HG03135 (cell line): ENCODE data around the gene FBXL7.

ENCODE experiments used
- ATAC-seq: cut with Tn5 transposase; IDR thresholded peaks from one replicate; pipeline ENCODE4 v1.9.1; 2021; ENCODE audit warnings: mild to moderate bottlenecking, moderate library complexity; ENCODE audit not compliant: unreplicated experiment

Gene FBXL7

DNA sequence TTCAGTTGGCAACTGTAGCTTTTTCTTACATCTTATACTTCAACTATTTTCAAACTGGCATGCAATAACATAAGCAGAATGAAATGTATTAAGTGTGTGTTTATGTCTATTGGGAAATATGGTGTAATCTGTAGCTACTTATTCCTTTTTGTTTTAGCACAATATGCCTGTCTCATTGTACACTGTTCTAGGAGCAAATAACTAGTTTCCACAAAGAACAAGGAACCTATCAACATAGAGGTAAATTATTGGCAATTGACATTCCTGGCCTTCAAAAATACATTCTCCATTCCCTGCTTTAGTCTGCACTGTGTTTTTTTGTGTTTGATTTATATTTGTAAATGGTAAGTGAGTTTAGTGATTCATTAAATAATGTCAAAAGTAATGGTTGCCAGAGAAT lies 75.7 kb downstream of the FBXL7 start:
- no peak for ATAC-seq

DNA sequence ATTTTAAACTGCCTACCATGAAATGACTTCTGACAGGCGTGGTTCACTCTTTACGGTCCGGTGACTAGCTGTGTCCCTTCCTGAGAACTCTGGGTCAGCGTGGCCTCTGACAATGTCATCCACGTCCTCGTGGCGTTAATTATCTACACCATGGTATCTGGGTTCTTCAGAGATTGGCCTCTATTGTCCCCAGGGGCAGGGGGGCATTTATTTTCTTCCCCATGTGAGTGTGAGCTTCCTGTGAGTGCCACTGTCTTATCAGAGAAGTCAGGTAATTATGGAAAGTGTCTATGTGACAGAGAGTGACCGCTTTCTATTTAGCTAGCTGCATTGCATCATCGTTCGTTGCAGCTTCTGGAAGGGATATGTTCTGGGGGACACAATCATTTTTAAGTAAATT lies 77.2 kb downstream of the FBXL7 start:
- no peak for ATAC-seq

DNA sequence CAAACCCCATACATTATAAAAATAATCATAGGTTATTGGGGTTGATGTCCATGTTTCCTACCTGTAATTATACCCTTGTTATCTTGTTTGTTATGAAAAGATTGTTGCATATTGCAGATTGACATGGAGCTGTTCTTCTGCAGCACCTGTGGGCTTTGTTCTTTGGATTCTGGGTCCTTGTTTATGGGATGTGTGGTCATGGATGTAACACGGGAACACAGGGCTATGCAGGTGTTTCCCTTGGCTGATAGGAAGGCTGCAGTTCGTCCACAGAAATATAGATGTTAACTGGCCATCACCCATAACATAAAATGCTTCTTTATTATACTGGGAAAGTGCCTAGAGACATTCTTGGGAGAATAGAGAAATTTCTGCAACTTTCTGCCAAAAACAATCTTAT lies 77.9 kb downstream of the FBXL7 start:
- ATAC-seq: no peak

DNA sequence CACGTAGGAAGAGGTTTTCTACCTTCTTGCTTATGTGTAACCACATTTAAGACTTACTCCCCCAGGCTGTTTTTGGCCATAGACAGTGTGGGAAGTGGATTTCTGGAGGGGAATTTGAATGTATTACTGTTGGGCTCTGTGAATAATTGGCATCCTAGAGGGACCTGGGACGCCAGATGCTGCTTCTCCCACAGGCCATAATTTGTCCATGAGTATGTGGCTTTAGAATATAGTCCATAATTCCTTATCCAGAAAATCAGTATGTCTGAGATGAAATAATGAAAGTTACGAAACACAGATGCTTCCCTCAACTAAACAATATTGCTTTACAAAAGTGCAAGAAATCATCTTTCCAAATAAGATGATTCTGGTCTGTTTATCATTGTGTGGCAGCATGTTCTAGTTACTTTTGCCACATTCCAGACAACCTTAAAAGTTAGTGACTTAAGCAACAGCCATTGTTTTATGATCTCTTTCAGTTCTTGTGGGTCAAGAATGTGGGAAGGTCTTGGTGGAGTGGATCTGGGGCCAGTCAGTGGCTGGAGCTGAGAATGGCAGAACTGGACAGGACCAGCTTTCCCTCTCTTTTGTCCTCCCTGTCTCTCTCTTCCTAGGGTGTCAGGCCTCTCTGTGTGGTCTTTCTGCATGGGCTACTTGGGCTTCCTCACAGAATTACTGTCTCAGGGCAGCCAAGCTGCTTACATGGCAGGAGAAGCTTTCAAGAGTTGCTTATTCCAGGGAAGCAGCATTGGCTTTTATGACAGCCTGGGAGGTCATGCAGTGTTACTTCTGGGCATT lies 79.4 kb downstream of the FBXL7 start:
- no peak for ATAC-seq

GRCh38 chr5:15584528-15584927 lies 84.5 kb downstream of the FBXL7 start:
- ATAC-seq: no peak

DNA sequence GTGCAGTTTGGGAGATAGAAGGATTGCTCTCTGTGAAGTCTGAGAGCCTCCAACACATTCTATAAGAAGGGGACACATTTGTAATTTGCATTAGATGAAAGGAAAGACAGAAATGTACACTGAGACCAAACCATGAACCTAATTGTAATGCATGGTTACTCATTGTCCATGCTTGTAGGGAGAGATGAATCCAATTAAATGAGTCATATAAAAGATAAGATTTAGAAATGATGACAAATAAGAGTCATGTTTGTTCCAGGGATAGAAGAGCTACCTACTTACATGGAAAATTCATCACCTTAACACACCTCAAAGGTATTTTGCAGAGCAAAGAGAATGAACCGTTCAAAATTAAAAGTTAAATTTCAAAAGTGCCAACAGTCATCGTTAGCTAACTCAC lies 85.1 kb downstream of the FBXL7 start:
- no peak for ATAC-seq

GRCh38 chr5:15585841-15586591 lies 86.0 kb downstream of the FBXL7 start:
- no peak for ATAC-seq

- no peak for ATAC-seq
These were observed 87.9 kb downstream of the FBXL7 start for GRCh38 chr5:15587916-15588315.

DNA sequence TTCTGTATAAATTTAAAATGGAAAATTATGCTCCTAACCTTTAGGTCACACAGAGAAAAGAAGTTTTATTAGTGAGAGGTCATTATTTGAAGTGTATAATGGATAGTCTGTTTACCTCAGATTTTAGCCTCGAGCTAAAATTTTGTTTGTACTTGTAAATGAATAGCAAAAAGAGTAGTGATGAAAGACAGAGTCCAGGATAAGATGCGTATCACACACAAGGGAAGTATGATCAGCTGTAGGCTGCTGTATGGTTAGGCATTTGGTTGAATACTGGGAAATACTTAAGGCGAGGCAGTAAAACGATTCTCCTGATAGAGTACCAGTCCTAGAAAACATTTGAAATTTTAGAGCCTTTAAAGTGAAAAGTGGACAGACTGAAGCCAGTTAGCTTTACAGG lies 92.7 kb downstream of the FBXL7 start:
- no peak for ATAC-seq

DNA sequence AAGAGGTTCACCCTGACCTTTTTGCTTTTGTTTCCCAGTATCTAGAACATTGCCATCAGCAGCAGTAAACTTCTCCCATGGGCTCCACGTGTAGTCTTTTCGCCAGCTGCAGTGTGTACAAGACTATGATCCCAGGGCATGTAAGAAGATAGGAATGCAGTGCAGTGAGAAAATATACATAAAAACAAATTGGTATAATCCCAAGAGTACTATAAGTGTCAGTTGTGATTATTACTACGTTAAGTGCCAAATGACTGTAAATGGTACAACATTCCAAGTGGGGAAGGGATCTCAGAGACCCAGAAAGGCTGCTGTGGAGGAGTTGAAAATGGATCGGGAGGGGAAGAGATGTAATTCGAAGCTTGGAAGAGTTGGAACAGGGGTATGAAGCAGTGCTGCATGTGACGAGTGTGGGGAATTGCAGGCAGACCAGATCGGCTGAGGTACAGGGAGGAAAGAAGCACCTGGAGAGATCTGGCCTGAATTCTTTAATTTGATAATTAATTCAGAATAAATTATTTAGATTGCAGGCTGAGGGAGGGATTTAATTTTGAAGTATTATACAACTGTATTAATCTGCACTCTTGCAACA lies 95.1 kb downstream of the FBXL7 start:
- ATAC-seq: no peak

- ATAC-seq: no peak
These were observed 95.9 kb downstream of the FBXL7 start for GRCh38 chr5:15595929-15596328.

DNA sequence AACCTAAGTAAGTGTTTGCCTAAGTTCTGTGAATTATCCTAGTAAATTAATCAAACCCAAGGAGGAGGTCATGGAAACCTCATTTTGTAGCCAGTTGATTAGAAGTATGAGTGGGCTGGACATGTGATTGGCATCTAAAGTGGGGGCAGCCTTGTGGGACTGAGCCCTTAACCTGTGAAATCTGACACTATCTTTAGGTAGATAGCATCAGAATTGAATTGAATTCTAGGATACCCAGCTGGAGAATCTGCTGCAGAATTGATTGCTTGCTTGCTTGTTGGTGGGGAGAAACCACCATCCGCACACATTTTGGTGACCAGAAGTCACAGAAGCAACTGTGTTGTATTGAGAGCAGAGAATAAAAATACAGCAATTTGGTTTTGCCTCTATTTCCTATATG lies 97.0 kb downstream of the FBXL7 start:
- ATAC-seq: no peak

DNA sequence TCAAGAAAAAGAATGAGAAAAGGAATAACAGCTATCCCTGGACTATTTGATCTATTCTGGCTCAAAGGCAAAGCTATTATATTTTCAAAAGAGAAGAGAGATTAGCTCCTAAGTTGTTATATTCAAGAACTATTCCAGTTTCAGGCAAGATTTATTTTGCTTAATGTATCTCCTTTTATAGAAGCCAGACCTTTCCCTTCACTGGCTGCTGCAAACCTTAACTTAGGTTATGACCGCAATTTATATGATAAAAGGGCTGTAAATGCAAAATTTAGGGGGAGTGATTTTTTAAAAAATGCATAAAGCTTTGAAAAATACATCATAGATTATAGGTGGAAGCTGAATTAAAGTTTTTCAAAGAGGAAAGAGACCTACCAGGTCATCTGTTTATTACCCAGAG lies 97.8 kb downstream of the FBXL7 start:
- no peak for ATAC-seq

GRCh38 chr5:15598294-15598902 lies 98.4 kb downstream of the FBXL7 start:
- no peak for ATAC-seq

- ATAC-seq: no peak
These were observed 100.1 kb downstream of the FBXL7 start for GRCh38 chr5:15600035-15600434.

DNA sequence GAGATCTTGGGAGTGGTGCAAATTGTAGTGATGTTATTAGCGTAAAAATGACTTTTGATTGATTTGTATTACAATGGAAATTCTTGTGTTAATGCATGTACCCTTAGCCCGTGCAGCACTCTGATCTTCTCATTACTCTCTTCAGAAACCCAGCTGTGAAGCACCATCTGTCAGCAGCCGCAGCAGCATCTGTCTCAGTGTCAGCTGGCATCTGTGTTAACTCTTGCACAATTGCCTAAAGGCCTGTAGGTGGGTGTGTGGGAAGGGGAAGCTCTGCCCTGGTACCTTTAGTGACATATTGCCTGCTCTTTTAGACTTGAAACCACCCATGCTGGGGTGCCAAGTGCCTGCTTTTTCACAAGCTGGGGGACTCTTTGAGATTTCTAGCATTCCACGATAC lies 101.3 kb downstream of the FBXL7 start:
- no peak for ATAC-seq

- no peak for ATAC-seq
These were observed 101.9 kb downstream of the FBXL7 start for GRCh38 chr5:15601853-15602252.

DNA sequence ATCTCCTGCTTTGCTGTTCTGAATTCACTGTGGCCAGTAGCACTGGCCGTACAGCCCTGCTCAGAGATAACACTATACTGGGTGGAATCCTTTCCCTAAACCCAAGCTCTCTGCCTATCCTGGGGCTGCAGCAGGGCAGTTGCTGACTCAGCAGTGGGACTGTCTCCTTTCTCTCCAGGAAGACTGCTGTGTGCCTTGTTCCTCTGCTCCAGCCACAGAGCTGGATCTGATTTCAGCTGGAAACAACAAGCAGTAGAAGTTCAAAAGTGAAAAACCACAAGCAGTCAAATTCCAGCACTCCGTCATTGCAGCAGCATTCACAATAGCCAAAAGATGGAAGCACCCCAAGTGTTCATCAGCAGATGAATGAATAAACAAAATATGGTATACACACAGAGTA lies 105.0 kb downstream of the FBXL7 start:
- no peak for ATAC-seq

DNA sequence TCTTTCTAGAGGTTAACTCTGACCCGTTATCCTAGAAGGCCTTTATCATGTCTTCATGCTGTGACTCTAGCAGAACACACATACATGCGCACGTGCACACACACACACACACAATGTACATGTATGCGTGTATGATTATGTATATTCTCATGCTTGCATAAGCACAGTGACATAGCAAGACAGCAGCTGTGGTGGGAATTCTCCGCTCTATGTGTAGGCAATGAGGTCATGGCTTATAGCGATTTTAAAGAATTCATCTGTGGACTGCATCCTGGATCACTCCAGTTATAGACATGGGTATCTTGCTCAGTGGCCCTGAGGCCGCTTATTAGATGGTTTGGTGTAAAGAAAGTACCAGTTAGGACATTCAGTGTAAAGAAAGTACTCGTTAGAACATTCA lies 106.2 kb downstream of the FBXL7 start:
- ATAC-seq: no peak

DNA sequence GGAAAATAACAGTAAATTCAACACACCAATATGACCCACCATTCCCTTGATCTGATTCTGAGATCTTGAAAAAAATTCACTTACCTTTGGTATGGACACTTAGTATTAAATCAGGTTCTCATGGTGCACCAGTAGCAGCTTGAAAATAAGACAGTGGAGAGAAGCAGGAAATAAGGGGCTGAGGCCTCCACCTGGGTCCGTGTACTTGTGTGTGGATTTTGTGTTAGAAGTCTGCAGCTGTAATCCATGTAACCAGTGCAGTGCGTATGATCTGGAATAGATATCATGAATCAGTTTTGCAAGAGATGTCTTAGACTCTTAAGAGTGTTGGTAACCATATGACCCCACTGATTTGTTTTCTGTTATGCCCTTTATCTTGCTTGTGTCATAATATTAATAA lies 107.1 kb downstream of the FBXL7 start:
- no peak for ATAC-seq

- ATAC-seq: no peak
These were observed 109.2 kb downstream of the FBXL7 start for GRCh38 chr5:15609076-15609725.
